GM19193 (cell line): ENCODE data around the gene NEB.

ENCODE experiments used
- POLR2A ChIP-seq: IDR thresholded peaks from 4 replicates; pipeline ENCODE4 v1.6.1; 2011; ENCODE audit not compliant: insufficient read depth, insufficient read length; ENCODE audit errors: extremely low read depth

NEB gene

GRCh38 chr2:151619337-151619989 is 114.8 kb downstream of the NEB start:
- no peak for TF ChIP-seq POLR2A

GRCh38 chr2:151616760-151617339 is 117.4 kb downstream of the NEB start:
- TF ChIP-seq POLR2A, result no peak

- TF ChIP-seq POLR2A, result no peak
Observed at GRCh38 chr2:151614606-151615306, 119.5 kb downstream of the NEB start.

GRCh38 chr2:151614159-151614558 is 120.1 kb downstream of the NEB start:
- TF ChIP-seq POLR2A, result no peak

GRCh38 chr2:151611351-151611750 is 122.9 kb downstream of the NEB start:
- no peak for TF ChIP-seq POLR2A

GRCh38 chr2:151610310-151610709 is 124.0 kb downstream of the NEB start:
- no peak for TF ChIP-seq POLR2A

GRCh38 chr2:151609705-151610104 is 124.6 kb downstream of the NEB start:
- TF ChIP-seq POLR2A, result no peak

GRCh38 chr2:151577116-151577515 is 157.2 kb downstream of the NEB start:
- TF ChIP-seq POLR2A, result no peak

GRCh38 chr2:151576080-151576479 is 158.2 kb downstream of the NEB start:
- TF ChIP-seq POLR2A, result no peak

GRCh38 chr2:151575338-151575737 is 158.9 kb downstream of the NEB start:
- no peak for TF ChIP-seq POLR2A

- TF ChIP-seq POLR2A, result no peak
Observed at GRCh38 chr2:151570191-151570590, 164.1 kb downstream of the NEB start.

GRCh38 chr2:151569167-151569566 is 165.1 kb downstream of the NEB start:
- no peak for TF ChIP-seq POLR2A

GRCh38 chr2:151568501-151568900 is 165.8 kb downstream of the NEB start:
- TF ChIP-seq POLR2A, result no peak

- TF ChIP-seq POLR2A, result no peak
Observed at GRCh38 chr2:151567006-151567405, 167.3 kb downstream of the NEB start.

- TF ChIP-seq POLR2A, result no peak
Observed at GRCh38 chr2:151562398-151562797, 171.9 kb downstream of the NEB start.

GRCh38 chr2:151560289-151560688 is 174.0 kb downstream of the NEB start:
- TF ChIP-seq POLR2A, result no peak
